ENCODE data around the gene AGFG2. TPM values are rescaled to one million over a fixed set of nuclear protein-coding genes. Genes with fewer than 3 reads are reported as not detected.

The AGFG2 gene
- polyA plus RNA-seq, 2 of the 4 experiments (the other 2 are of a cell fraction) = 16.0 to 31.8 TPM

DNA sequence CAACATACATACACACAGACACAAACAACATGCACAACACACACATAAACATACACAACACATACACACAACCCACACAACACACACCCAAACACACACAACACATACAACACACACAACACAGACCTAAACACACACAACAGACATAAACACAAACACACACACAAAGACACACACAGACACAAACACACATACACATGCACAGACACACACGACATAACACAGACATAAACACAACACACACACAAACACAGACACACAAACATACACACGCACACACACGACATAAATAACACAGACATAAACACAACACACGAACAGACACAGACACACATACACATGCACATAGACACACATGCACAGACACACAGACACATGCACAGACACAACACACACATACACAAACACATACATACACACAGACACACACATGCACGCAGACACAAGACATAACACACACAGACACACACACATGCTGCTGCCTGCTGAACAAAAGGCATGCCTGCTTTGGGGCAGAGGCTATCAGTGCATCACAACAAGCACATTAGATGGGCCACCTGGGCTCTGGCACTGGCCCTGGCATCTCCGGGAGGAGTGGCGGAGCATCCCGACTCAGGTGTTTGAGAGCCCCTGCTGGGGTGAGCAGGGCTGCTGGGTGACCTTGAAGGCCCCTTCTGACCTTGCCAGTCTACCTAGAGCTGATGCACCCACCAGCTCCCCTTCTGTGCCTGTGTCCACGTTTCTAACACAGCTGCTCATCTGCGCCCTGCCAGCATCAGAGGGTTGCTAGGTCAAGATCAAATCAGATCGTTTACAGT lies 41.7 kb downstream of the AGFG2 start (continued):
- TF ChIP-seq ZSCAN20 (CRISPR knock-in tag; IDR thresholded peaks at IDR 0.05) = no peak
- no peak for TF ChIP-seq KDM1A (IDR thresholded peaks at IDR 0.05; ENCODE audit: low read depth)

DNA sequence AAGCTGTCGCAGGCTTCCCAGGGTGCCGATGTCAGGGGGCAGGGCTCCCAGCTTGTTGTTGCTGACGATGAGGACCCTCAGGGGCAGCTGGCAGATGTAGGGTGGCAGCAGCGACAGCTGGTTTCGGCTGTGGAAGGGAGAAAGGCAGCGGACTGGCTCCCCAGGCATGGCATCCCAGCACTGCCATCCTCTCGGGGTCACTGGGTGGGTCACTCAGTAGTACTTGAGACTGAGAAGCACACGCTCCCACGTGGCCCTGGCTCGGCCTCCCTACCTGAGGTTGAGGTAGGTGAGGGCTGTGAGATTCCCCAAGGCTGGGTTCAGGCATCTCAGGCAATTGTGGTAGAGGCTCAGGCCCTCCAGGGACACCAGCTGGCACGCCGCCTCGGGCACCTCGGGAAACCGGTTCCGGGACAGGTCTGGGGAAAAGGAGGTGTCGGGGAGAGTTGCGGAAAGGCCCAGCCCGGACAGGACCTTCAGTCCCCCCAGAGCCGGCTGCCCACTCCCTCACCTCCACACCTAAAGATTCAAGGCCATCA lies 43.1 kb downstream of the AGFG2 start:
- DNase-seq (ENCODE audit: low read depth in 1 of 2, low spot score in 1 of 2) (no peak), ATAC-seq (no peak), FAIRE-seq (no peak)
- ChIA-PET POLR2A (interaction anchor here (1.0 kb wide), 1 partner anchor 17 kb away, joined by 3 read pairs; no protein-coding TSS in a partner anchor), CTCF (interaction anchor here (1.0 to 10.1 kb wide), 6 partner anchors 9 to 113 kb away, joined by 3 to 135 read pairs (median 4); no protein-coding TSS in a partner anchor)
- H3K4me2 ChIP-seq = no peak overlapping the region
- no peaks in the 10 kb centered on the region for H3K9me3 ChIP-seq
- TF ChIP-seq FOSL2 (IDR thresholded peaks at IDR 0.05) = no peak
- no peak for TF ChIP-seq FOSL2 (CRISPR knock-in tag; IDR thresholded peaks at IDR 0.05)
- no peak for TF ChIP-seq PHF8 (IDR thresholded peaks at IDR 0.05; ENCODE audit: borderline replicate concordance, low read depth)
- no peak for TF ChIP-seq ESRRA (IDR thresholded peaks at IDR 0.05; ENCODE audit: borderline replicate concordance, low read length)
- no peak for TF ChIP-seq TP53 (CRISPR knock-in tag; IDR thresholded peaks at IDR 0.05)
- TF ChIP-seq EHMT2 (IDR thresholded peaks at IDR 0.05; ENCODE audit: low read depth) = no peak
- no peak for TF ChIP-seq RCOR1 (IDR thresholded peaks at IDR 0.05; ENCODE audit: low read depth, low read length)
- 93% methylated on average over 18 of the region's 20 CpGs for WGBS (ENCODE audit: missing lambda C conversion rate)
- peaks cover 15% of the 10 kb centered on the region for H3K4me1 ChIP-seq
- no peak overlapping the region for H3K4me3 ChIP-seq
- H3K27ac ChIP-seq = no peak overlapping the region

DNA sequence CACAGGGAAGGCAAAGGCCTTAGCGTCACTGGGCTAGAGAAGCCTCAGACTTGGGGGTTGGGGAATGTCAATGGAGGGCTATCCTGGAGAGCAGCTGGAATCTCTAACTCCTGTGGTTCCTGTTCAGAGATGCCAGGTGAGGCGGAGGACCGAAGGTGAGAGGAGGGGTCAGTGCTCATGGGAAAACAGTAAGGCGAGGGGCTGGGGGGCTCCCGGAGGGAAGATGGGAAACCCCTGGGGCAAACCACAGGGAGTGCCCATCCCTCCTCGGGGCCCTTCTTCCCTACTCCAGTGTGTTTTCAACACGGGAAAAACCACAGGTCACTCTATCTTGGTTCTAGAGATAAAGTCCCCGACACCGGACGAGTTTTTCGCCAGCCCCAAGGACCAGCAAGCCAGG lies 43.6 kb downstream of the AGFG2 start:
- TF ChIP-seq, protein P1, sequence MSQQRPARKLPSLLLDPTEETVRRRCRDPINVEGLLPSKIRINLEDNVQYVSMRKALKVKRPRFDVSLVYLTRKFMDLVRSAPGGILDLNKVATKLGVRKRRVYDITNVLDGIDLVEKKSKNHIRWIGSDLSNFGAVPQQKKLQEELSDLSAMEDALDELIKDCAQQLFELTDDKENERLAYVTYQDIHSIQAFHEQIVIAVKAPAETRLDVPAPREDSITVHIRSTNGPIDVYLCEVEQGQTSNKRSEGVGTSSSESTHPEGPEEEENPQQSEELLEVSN (IDR thresholded peaks at IDR 0.05; ENCODE audit: borderline replicate concordance, low read depth) = no peak
- no peak for TF ChIP-seq MAFK (IDR thresholded peaks at IDR 0.05; ENCODE audit: partially characterized antibody)
- TF ChIP-seq ESRRA (IDR thresholded peaks at IDR 0.05; ENCODE audit: borderline replicate concordance, low read length) = no peak
- TF ChIP-seq KDM5A (IDR thresholded peaks at IDR 0.05) = no peak
- TF ChIP-seq, protein P2, sequence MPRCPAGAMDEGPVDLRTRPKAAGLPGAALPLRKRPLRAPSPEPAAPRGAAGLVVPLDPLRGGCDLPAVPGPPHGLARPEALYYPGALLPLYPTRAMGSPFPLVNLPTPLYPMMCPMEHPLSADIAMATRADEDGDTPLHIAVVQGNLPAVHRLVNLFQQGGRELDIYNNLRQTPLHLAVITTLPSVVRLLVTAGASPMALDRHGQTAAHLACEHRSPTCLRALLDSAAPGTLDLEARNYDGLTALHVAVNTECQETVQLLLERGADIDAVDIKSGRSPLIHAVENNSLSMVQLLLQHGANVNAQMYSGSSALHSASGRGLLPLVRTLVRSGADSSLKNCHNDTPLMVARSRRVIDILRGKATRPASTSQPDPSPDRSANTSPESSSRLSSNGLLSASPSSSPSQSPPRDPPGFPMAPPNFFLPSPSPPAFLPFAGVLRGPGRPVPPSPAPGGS (IDR thresholded peaks at IDR 0.05) = no peak
- no peak for TF ChIP-seq KDM1A (IDR thresholded peaks at IDR 0.05; ENCODE audit: low read depth)
- no peak for TF ChIP-seq HOXB5 (CRISPR knock-in tag; IDR thresholded peaks at IDR 0.05)
- TF ChIP-seq ZFP36 (IDR thresholded peaks at IDR 0.05; ENCODE audit: borderline replicate concordance, partially characterized antibody) = no peak
- no peak for TF ChIP-seq MAZ (IDR thresholded peaks at IDR 0.05; ENCODE audit: borderline replicate concordance, low read depth, low read length)
- TF ChIP-seq SMC3 (IDR thresholded peaks at IDR 0.05) = no peak
- Histone ChIP-seq H3K4me2 (no peak overlapping the region), H3K4me3 (no peak overlapping the region), H3K9me3 (no peaks in the 10 kb centered on the region), H3K4me1 (peaks cover 15% of the 10 kb centered on the region), H3K27ac (no peak overlapping the region)
- ATAC-seq (no peak), FAIRE-seq (no peak), DNase-seq (ENCODE audit: low read depth in 1 of 2, low spot score in 1 of 2) (no peak)
- 93% methylated on average over 11 of the region's 11 CpGs for WGBS (ENCODE audit: missing lambda C conversion rate)
- ChIA-PET CTCF (interaction anchor here (1.0 to 10.1 kb wide), 5 partner anchors 10 to 122 kb away, joined by 3 to 135 read pairs (median 4); no protein-coding TSS in a partner anchor), POLR2A (no interaction called here)
